ENCODE measurements around the gene MYH11. TPM values are rescaled to one million over a fixed set of nuclear protein-coding genes. Genes with fewer than 3 reads are reported as not detected.

Gene MYH11
- total and polyA plus RNA-seq, 2 of the 13 experiments (the other 11 are each of a cell fraction or from before 2014, with no cell fraction given): not detected

GRCh38 chr16:15682105-15682570 lies 174.7 kb downstream of the MYH11 start (continued):
- TF ChIP-seq ZNF160 (CRISPR knock-in tag; IDR thresholded peaks at IDR 0.05) (no peak), TBP (CRISPR knock-in tag; IDR thresholded peaks at IDR 0.05) (no peak), ZNF704 (CRISPR knock-in tag; IDR thresholded peaks at IDR 0.05; ENCODE audit: borderline replicate concordance) (no peak), SALL1 (CRISPR knock-in tag; IDR thresholded peaks at IDR 0.05) (0 out of 2 replicates have a peak, but pooled peaks have one; percentile 20), TRAFD1 (CRISPR knock-in tag; IDR thresholded peaks at IDR 0.05; ENCODE audit: borderline replicate concordance) (no peak), FOXK2 (IDR thresholded peaks at IDR 0.05) (no peak), YY1 (IDR thresholded peaks at IDR 0.05; ENCODE audit: insufficient read depth, insufficient replicate concordance, low read depth, low read length) (peak; percentile 15), PCBP1 (IDR thresholded peaks at IDR 0.05; ENCODE audit: borderline replicate concordance, low read depth, low read length) (no peak), ZNF670 (CRISPR knock-in tag; IDR thresholded peaks at IDR 0.05; ENCODE audit: borderline replicate concordance) (no peak), ZBTB14 (CRISPR knock-in tag; IDR thresholded peaks at IDR 0.05) (no peak), ZNF879 (CRISPR knock-in tag; IDR thresholded peaks at IDR 0.05) (no peak), RARG (CRISPR knock-in tag; IDR thresholded peaks at IDR 0.05; ENCODE audit: low read depth) (no peak), ZNF816 (CRISPR knock-in tag; IDR thresholded peaks at IDR 0.05; ENCODE audit: borderline replicate concordance) (no peak), ZNF44 (CRISPR knock-in tag; IDR thresholded peaks at IDR 0.05) (no peak), PTBP1 (IDR thresholded peaks at IDR 0.05; ENCODE audit: low read depth, low read length, poor library complexity, severe bottlenecking) (no peak), CBX1 (IDR thresholded peaks at IDR 0.05; ENCODE audit: low read depth) (no peak), ZBTB33 (CRISPR knock-in tag; IDR thresholded peaks at IDR 0.05) (0 out of 2 replicates have a peak, but pooled peaks have one; percentile 31), ZNF232 (CRISPR knock-in tag; IDR thresholded peaks at IDR 0.05; ENCODE audit: borderline replicate concordance) (no peak), ZNF205 (CRISPR knock-in tag; IDR thresholded peaks at IDR 0.05) (no peak), NFYC (CRISPR knock-in tag; IDR thresholded peaks at IDR 0.05) (no peak), JUN (CRISPR knock-in tag; IDR thresholded peaks at IDR 0.05) (no peak), HOXA5 (CRISPR knock-in tag; IDR thresholded peaks at IDR 0.05) (0 out of 2 replicates have a peak, but pooled peaks have one; percentile 28), RORA (CRISPR knock-in tag; IDR thresholded peaks at IDR 0.05) (no peak), MZF1 (CRISPR knock-in tag; IDR thresholded peaks at IDR 0.05; ENCODE audit: borderline replicate concordance) (no peak), ATAD3A (CRISPR knock-in tag; IDR thresholded peaks at IDR 0.05) (no peak), ZFP36 (IDR thresholded peaks at IDR 0.05; ENCODE audit: borderline replicate concordance, low read depth, low read length, partially characterized antibody) (no peak)

Data from HepG2 (cell line).